GM21367 (cell line): ENCODE measurements around the gene WDR5.

Source experiments
- ATAC-seq: cut with Tn5 transposase; IDR thresholded peaks from one replicate; pipeline ENCODE4 v1.9.1; 2021; ENCODE audit not compliant: unreplicated experiment

The WDR5 gene

DNA sequence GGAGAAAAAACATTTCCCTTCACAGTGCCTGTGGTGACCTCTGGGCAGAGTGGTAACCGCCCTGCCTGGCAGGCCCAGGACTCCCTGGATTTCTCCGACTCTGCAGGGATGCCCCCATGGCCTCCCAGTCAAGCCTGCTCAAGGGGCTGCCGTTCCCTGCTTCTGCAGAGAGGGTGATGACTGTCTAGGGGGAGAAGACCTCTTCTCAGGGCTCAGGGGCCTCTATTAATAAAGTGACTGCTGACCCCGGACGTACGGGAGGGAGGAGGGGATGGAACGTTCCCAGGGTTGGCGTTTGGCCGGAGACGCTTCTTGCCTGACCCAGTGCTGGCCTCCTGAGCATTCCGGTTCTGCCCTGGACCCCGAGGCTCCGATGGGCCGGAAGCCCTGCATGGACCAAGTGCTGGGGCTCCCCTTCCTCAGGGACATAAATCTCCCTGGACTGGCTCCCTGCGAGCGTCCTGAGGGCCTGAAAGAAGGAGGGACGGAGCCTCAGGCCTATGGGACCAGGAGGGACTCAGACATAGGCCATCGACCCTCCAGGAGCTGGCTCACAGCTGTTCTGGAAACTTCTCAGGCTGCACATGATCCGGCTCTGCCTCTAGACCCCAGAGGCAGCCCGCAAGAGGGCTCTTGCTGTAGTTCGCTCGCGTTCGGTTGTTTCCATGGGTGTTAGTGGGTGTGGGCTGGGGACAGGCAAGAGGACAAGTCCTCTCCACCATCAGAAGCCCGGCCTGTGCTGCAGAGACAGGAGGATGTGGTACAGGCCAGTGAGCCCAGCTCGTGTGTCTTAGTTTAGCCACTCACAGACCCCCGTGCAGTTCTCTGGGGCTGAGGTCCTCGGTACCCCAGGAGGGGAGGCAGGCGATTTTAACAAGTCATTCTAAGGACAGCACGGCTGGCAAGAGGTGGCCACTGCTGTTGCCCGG lies 36.6 kb downstream of the WDR5 start:
- no peak for ATAC-seq

- ATAC-seq, result no peak
Measured at GRCh38 chr9:134173127-134174072, 37.5 kb downstream of the WDR5 start.

- ATAC-seq, result no peak
Measured at GRCh38 chr9:134174073-134174449, 38.2 kb downstream of the WDR5 start.

GRCh38 chr9:134174526-134175290 lies 38.8 kb downstream of the WDR5 start:
- no peak for ATAC-seq

- no peak for ATAC-seq
Measured at GRCh38 chr9:134175291-134175807, 39.5 kb downstream of the WDR5 start.

DNA sequence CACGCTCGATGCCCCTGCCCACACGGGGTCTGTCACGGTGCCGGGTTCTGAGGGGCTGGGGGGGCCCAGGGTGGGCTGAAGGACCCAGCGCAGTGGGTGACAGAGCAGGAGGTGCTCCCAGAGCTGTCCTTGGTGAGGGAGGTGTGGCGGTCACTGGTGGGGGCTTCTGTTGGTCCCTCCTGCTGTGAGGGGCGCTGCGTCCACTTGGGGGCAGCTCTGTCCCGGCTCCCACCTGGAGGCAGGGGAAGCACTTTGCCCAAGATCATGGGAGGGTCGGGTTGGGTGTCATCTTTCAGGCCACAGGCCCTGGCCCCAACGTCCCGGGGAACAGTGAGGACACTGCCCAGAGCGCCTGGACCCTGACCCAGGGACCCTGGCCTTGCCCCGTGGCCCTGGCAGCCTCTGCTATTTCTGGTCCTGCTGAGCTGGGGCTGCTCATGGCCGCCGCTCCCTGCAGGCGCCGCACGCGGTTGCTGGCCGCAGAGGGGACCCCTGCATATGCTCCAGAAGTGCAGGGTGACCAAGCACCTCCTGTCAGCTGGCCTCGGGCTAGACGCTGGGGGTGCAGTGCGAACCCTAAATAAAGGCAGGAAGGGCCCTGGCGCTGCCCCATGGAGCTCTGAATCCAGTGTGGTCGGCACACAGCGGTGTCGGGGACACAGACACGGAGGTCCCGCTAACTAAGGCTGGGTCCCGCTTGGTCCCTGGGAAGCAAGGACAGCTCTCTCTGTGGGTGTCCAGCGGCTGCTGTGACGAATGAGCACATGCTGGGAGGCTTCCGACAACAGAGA lies 40.1 kb downstream of the WDR5 start:
- no peak for ATAC-seq

GRCh38 chr9:134176599-134176968 lies 40.7 kb downstream of the WDR5 start:
- ATAC-seq, result no peak

DNA sequence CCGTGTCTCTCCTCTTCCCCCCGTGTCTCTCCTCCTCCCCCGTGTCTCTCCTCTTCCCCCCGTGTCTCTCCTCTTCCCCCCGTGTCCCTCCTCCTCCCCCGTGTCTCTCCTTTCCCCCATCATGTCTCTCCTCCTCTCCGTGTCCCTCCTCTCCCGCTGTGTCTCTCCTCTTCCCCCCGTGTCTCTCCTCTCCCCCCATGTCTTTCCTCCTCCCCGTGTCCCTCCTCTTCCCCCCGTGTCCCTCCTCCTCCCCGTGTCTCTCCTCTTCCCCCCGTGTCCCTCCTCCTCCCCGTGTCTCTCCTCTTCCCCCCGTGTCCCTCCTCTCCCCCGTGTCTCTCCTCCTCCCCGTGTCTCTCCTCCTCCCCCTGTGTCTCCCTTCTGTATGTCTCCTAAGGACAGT lies 41.3 kb downstream of the WDR5 start:
- no peak for ATAC-seq

DNA sequence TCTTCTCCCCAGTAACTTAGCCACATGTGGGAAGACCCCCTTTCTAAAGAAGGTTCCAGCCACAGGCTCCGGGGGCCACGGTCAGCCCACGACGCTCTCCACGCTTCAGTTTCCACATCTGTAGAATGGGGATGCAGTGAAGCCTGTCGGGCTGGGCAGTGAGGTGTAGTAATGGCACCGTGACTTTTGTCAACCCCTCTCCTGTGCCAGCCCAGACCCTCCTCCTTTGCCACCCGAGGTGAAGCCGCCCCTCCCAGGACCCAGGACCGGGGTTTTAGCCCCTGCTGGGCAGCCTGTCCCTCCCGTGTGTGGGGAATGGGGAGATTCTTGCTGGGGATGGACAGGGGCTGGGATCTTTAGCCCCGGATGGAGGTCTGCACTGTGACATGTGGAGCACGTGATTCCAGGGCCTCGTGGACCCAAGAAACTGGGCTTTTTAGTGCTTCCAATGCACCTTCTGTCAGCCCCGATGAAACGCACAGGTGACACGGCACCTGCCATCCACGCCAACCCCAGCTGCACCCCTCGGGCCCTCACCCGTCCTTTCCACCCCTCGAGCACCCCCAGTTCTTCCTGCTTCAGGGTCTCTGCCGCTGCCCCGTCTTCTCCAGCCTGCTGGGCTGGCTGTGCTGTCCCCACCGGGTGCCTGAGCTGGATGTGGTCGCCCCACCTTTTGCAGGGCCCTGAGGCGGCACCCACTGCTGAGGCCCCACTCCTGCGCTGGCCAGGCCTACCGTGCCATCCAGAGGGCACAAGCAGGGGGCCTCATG lies 41.9 kb downstream of the WDR5 start:
- no peak for ATAC-seq

DNA sequence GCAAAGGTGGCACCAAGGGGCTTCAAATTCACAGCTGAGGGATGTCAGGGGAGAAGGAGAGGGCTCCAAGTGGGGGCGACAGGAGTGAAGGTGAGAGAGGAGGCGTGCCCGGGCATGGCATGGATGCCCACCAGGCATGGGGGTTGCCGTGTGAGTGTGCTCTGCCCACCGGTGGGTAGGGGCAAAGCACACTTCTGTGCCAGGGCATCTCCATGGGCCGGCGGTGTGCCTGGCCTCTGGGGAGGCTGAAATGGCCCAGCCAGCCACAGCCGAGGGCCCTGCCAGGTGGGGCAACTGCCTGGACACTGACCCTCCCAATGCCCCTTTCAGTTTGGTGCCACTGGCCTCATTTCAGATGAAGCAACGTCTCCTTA lies 42.5 kb downstream of the WDR5 start:
- no peak for ATAC-seq

GRCh38 chr9:134178768-134179551 lies 43.1 kb downstream of the WDR5 start:
- no peak for ATAC-seq

DNA sequence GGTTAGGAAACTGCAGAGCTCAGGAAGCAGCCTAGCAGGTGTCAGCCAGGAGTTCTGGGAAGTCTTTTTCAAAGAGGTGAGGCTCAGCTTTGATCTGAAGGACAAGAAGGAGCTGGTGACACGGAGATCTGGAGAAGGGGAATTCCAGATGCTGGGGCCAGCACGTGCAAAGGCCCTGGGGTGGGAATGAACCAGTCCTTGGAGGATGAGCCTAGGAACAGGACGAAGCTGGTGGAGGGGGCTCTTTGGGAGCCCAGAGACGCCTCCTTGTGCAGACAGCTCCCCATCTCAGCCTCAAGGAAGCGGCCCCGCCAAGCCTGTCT lies 43.7 kb downstream of the WDR5 start:
- ATAC-seq, result no peak

DNA sequence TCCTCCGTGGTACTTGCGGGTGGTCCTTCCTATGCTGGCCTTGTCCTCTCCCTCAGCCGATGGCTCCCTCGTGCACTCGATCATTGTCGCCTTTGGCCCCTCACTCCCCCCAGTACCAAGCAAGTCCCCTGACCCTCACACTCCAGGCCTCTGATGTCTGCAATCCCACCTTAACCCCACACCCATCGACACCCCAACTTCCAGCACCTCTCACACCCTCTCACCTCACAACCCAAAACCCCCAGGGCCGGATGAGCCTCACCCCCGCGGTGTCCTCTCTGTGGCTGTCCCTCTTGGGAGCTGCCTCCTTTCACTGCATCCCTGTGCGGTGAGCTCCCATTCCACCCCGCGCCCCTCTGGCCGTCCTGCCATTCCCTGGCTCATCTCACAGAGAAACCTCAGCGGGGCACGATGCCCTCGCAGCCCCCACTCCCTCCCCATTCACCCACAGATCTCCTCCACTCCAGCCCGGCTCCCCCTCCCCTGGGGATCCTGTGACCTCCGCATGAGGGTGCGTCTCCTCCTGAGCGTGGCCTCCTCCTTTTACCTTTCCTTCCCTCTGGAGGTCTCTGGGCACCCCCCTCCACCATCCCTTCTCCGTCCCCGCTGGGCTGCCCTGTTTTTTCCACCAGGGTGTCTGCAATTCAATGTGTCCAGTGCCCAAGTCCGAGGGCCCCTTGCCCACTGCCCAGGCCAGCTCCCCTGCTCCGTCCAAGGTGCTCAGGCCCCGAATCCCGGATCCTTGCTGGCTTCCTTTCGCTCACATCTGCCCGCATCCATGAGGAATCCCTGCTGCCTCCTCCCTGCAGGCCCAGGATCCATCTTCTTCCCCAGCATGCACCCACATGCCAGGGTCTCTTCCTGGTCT lies 44.3 kb downstream of the WDR5 start:
- no peak for ATAC-seq

GRCh38 chr9:134180786-134181647 lies 45.1 kb downstream of the WDR5 start:
- no peak for ATAC-seq

GRCh38 chr9:134181648-134182034 lies 45.8 kb downstream of the WDR5 start:
- no peak for ATAC-seq

- ATAC-seq, result no peak
Measured at GRCh38 chr9:134182554-134183085, 46.7 kb downstream of the WDR5 start.

GRCh38 chr9:134185536-134186011 lies 49.7 kb downstream of the WDR5 start:
- ATAC-seq, result no peak
